Gastrocnemius medialis (tissue), 4 donors: ENCODE data around the gene SPIN3. TPM values are rescaled to one million over a fixed set of nuclear protein-coding genes. Genes with fewer than 3 reads are reported as not detected.
"Not testable (repeated sequence)": the region's sequence is repeated elsewhere in the genome, so short reads cannot be mapped to it uniquely, and the experiment has no call there.

Experiments
- ATAC-seq, 2 donors: fragments of 150-250 bp; one replicate each; pipeline ENCODE4 v1.9.1; 2016
- DNase-seq, 2 donors: peaks; one replicate each; pipeline ENCODE4 v3.0.0-alpha.2; 2019
- H3K27ac ChIP-seq, 4 donors: fragments of 200-600 bp; sonication (generic); 1 replicate in 1 of 4; 2 replicates in 3 of 4; pipeline ENCODE4 v1.5.1; 2016 to 2018; ENCODE audit warnings: mild to moderate bottlenecking in 2 of 4, moderate library complexity in 1 of 4
- H3K27me3 ChIP-seq, 3 donors: fragments of 200-600 bp; sonication (generic) in 2 of 3; 1 replicate in 1 of 3; 2 replicates in 2 of 3; pipeline versions ENCODE4 v1.5.1 to v1.6.0; 2016 to 2019; ENCODE audit warnings: mild to moderate bottlenecking in 1 of 3, moderate library complexity in 1 of 3
- H3K36me3 ChIP-seq, 2 donors: fragments of 200-600 bp; sonication (generic) in 1 of 2; one replicate each; pipeline ENCODE4 v1.5.1; 2017 to 2018
- H3K4me1 ChIP-seq, 2 donors: fragments of 200-600 bp; sonication (generic) in 1 of 2; one replicate each; pipeline ENCODE4 v1.5.1; 2016 to 2017; ENCODE audit warnings: mild to moderate bottlenecking in 2 of 2
- H3K4me3 ChIP-seq, 4 donors: fragments of 200-600 bp; sonication (generic) in 3 of 4; 1 replicate in 1 of 4; 2 replicates in 3 of 4; pipeline ENCODE4 v1.5.1; 2016 to 2019; ENCODE audit warnings: mild to moderate bottlenecking in 2 of 4
- H3K9me3 ChIP-seq, 3 donors: fragments of 200-600 bp; sonication (generic) in 2 of 3; 1 replicate in 1 of 3; 2 replicates in 2 of 3; pipeline ENCODE4 v1.5.1; 2016 to 2019
- POLR2A ChIP-seq, 2 donors: fragments of 450-650 bp; IDR thresholded peaks; one replicate each; pipeline ENCODE4 v1.6.1; 2017; ENCODE audit warnings: antibody characterized with exemption in 2 of 2, mild to moderate bottlenecking in 2 of 2, moderate library complexity in 2 of 2
- in situ Hi-C, 4 donors: fragments of 200-750 bp; cut with MboI; loops; one replicate each; pipeline versions ENCODE4 v1.15.0 to v1.8.0; 2017; ENCODE audit warnings: low sequenced_read_pairs in 4 of 4
- intact Hi-C: fragments of 100-400 bp; cut with DNase I; formaldehyde crosslinking; loops from one replicate; pipeline ENCODE4 v1.15.1; 2023; ENCODE audit warnings: low total_unique reads
- total RNA-seq, 4 donors: library from RNA; depleted of rRNA; stranded (reverse); fragments of >200 nt; gene quantifications; one replicate each; pipeline versions ENCODE4 v1.1.0 to v1.2.3, GENCODE V29; 2016
- TF ChIP-seq, protein P1 (sequence below), 5 experiments: fragments of 450-650 bp in 3 of 5; fragments of 200-600 bp in 2 of 5; sonication (generic) in 2 of 5; IDR thresholded peaks in 4 of 5; conservative IDR thresholded peaks in 1 of 5; 1 replicate in 4 of 5; 2 replicates in 1 of 5; pipeline ENCODE4 v1.5.1; 2016 to 2019; ENCODE audit warnings: antibody characterized with exemption in 5 of 5, mild to moderate bottlenecking in 3 of 5, moderate library complexity in 3 of 5

Gene SPIN3
- total RNA-seq, result 1 to 10 TPM in 3 of 4 donors, under 1 TPM in 1; 0.85 to 7.4 (median 1.8) TPM

DNA sequence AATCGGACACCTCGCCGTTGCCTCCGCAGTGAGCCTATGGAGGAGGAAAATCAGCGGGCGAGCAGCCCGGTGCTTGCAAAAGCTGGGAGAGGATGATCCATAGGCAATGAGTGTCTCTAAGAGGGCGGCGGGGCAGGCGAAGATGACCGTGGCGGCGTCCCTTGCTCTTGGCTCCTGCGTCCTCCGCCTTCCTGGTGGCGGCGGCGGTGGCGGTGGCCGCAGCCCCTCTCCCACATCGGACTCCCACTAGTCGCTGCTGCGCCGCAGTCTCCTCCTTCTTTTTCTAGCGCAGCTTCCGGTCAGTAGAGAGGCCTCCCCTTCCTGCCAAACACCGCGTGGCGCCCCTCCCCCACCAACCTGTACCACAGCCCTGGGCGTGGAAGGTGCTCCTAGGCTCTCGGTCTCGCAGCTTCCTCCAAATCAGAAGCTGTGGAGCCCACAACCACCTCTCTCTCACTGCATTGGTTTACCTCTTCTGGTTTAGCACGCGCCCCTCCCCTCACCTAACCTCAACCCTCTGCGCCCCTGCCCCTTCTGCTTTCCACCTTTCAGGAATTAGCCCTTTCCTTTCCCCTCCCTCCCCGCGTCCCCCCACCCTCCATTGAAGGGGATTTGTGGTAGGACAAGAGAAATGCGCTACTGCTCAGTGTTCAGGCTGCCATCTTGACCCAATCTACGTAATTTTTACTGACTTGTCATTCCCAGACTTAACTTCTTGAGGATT lies at the start of gene SPIN3:
SPIN3 (minus strand) TSS at position 271 of the 724 bp plus-strand sequence. CDS start 594 bp downstream, outside the sequence.
- Histone ChIP-seq H3K36me3 (no peaks in the 10 kb centered on the region), H3K9me3 (no peaks in the 10 kb centered on the region), H3K27me3 (peaks cover 0 to 2% (median 0%) of the 10 kb centered on the region in 3 donors), H3K4me3 (peak within 1 kb of the TSS; percentile 65 to 73 (median 69)), H3K27ac (peak within 1 kb of the TSS; percentile 69 to 78 (median 72)), H3K4me1 (peaks cover 3 to 7% of the 10 kb centered on the region in 2 donors)
- in situ Hi-C loops (loop anchor here in 3 of 4 donors (25.0 kb wide), 1 partner anchor 183 kb away; no protein-coding TSS in a partner anchor), intact Hi-C loops (loop anchor here (2.0 kb wide), 1 partner anchor 49 kb away; no protein-coding TSS in a partner anchor)
- TF ChIP-seq POLR2A (IDR thresholded peaks at IDR 0.05), result peak; percentile 25 to 28
- TF ChIP-seq, protein P1, sequence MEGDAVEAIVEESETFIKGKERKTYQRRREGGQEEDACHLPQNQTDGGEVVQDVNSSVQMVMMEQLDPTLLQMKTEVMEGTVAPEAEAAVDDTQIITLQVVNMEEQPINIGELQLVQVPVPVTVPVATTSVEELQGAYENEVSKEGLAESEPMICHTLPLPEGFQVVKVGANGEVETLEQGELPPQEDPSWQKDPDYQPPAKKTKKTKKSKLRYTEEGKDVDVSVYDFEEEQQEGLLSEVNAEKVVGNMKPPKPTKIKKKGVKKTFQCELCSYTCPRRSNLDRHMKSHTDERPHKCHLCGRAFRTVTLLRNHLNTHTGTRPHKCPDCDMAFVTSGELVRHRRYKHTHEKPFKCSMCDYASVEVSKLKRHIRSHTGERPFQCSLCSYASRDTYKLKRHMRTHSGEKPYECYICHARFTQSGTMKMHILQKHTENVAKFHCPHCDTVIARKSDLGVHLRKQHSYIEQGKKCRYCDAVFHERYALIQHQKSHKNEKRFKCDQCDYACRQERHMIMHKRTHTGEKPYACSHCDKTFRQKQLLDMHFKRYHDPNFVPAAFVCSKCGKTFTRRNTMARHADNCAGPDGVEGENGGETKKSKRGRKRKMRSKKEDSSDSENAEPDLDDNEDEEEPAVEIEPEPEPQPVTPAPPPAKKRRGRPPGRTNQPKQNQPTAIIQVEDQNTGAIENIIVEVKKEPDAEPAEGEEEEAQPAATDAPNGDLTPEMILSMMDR (IDR thresholded peaks at IDR 0.05 in 4 of 5, conservative IDR thresholded peaks at IDR 0.05 in 1 of 5), result no peak
- DNase-seq (peak; percentile 56 to 72), ATAC-seq (peak; percentile 93 to 94)

DNA sequence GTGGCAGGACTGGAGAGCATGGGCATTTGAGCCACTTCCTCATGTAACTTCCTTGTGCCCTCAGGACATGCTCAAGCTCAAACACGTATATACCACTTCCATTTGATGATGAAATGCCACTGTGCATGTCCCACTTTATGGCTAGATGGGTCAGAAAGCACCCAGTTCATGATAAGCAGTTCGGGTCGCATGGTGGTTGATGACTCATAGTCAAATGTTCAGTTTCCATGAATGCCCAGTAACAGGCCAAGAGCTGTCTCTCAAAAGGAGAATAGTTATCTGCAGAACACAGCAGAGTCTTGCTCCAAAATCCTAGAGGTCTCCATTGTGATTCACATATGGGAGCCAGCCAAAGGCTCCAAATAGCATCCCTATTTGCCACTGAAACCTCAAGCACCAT lies 48.9 kb upstream of the SPIN3 start:
- in situ Hi-C loops (no loop called here), intact Hi-C loops (no loop called here)
- no peaks in the 10 kb centered on the region for H3K9me3 ChIP-seq
- DNase-seq (no peak), ATAC-seq (no peak)
- H3K4me1 ChIP-seq, result no peaks in the 10 kb centered on the region
- no peaks in the 10 kb centered on the region for H3K36me3 ChIP-seq
- TF ChIP-seq, protein P1 (IDR thresholded peaks at IDR 0.05 in 4 of 5, conservative IDR thresholded peaks at IDR 0.05 in 1 of 5), result no peak
- TF ChIP-seq POLR2A (IDR thresholded peaks at IDR 0.05), result no peak
- no peak overlapping the region for H3K27ac ChIP-seq
- no peak overlapping the region for H3K4me3 ChIP-seq
- peaks cover 0 to 3% (median 0%) of the 10 kb centered on the region in 3 donors for H3K27me3 ChIP-seq

- H3K4me3 ChIP-seq, H3K9me3 ChIP-seq, H3K4me1 ChIP-seq, intact Hi-C loops, ATAC-seq, in situ Hi-C loops, DNase-seq, H3K27me3 ChIP-seq, H3K36me3 ChIP-seq, H3K27ac ChIP-seq: not testable (repeated sequence)
These were observed 41.9 kb upstream of the SPIN3 start for GRCh38 chrX:57037265-57037664.

DNA sequence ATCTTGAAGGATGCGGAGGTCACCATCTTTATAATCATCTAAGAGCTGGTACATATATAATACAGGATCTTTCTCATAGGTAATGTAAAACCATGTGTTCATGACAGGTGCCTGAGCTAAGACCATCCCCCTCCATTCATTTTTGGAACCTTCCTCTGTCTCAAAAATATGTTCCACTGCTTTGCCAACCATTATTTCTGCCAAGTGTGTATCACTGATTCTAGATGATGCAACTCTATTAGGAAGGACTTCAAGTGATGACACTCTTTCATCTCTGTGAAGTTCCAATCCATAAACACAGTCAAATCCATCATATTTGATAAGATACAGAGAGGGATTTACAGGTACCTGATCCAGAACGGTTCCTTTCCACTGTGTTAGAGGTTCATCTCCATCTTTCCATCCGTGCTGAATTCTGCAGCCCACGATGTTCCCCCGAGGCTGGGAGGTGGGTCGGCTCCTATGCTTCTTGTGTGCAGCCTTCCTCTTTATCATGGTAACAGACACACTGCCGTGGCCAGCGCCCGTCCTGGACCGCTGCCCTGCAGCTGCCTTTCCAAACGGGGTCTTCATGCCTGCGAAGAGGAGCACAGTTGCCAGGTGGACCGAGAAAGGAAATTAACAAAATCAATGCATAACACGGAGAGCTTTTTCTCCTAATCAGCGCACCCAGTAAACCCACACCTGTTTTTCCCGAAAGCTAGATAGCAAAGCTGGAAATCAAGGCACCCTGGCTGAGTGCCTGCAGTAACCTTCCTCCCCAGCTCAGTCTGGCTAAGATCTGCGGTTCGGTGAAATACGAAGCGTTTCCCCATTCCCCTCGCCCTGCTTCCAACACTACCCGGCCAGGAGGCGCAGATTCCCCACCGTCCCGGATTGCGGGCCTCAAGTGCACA lies 718 bp downstream of the SPIN3 start:
- peak overlapping the region; percentile 65 to 73 (median 69) for H3K4me3 ChIP-seq
- peak overlapping the region; percentile 69 to 78 (median 72) for H3K27ac ChIP-seq
- ATAC-seq (peak; percentile 39 to 42), DNase-seq (no peak)
- intact Hi-C loops (loop anchor here (2.0 kb wide), 1 partner anchor 48 kb away; no protein-coding TSS in a partner anchor), in situ Hi-C loops (loop anchor here in 3 of 4 donors (25.0 kb wide), 1 partner anchor 182 kb away; no protein-coding TSS in a partner anchor)
- H3K4me1 ChIP-seq, result peaks cover 3 to 7% of the 10 kb centered on the region in 2 donors
- H3K27me3 ChIP-seq, result peaks cover 0 to 2% (median 0%) of the 10 kb centered on the region in 3 donors
- H3K9me3 ChIP-seq, result no peaks in the 10 kb centered on the region
- TF ChIP-seq, protein P1 (IDR thresholded peaks at IDR 0.05 in 4 of 5, conservative IDR thresholded peaks at IDR 0.05 in 1 of 5), result no peak
- no peak for TF ChIP-seq POLR2A (IDR thresholded peaks at IDR 0.05)
- no peaks in the 10 kb centered on the region for H3K36me3 ChIP-seq
